ENCODE results near the gene CCL21. TPM values are rescaled to one million over a fixed set of nuclear protein-coding genes. Genes with fewer than 3 reads are reported as not detected.
"Not testable (repeated sequence)": the region's sequence is repeated elsewhere in the genome, so short reads cannot be mapped to it uniquely, and the experiment has no call there.

The CCL21 gene
- total and polyA plus RNA-seq, 8 donors: 39.1 to 212 (median 150) TPM

- no peak for TF ChIP-seq CTCF (IDR thresholded peaks at IDR 0.05)
- H3K4me1 ChIP-seq: no peaks in the 10 kb centered on the region
- H3K27ac ChIP-seq: no peak overlapping the region
- intact Hi-C loops (cut with DNase I): no loop called here
- no peak for ATAC-seq
- no peaks in the 10 kb centered on the region for H3K9me3 ChIP-seq
- DNase-seq: no peak
- H3K36me3 ChIP-seq: no peaks in the 10 kb centered on the region
- H3K4me3 ChIP-seq: no peak overlapping the region
- no peaks in the 10 kb centered on the region for H3K27me3 ChIP-seq
Measured at GRCh38 chr9:34734720-34735119, 24.8 kb upstream of the CCL21 start.

GRCh38 chr9:34732886-34733285 lies 22.9 kb upstream of the CCL21 start:
- Histone ChIP-seq H3K27ac (no peak overlapping the region), H3K9me3 (no peaks in the 10 kb centered on the region), H3K36me3 (no peaks in the 10 kb centered on the region), H3K27me3 (no peaks in the 10 kb centered on the region), H3K4me1 (no peaks in the 10 kb centered on the region), H3K4me3 (no peak overlapping the region)
- DNase-seq: no peak
- TF ChIP-seq CTCF (IDR thresholded peaks at IDR 0.05): no peak
- intact Hi-C loops (cut with DNase I): no loop called here
- ATAC-seq: no peak

GRCh38 chr9:34732478-34732877 lies 22.5 kb upstream of the CCL21 start:
- H3K27me3 ChIP-seq: no peaks in the 10 kb centered on the region
- intact Hi-C loops (cut with DNase I): no loop called here
- H3K9me3 ChIP-seq: no peaks in the 10 kb centered on the region
- no peaks in the 10 kb centered on the region for H3K4me1 ChIP-seq
- no peaks in the 10 kb centered on the region for H3K36me3 ChIP-seq
- no peak for DNase-seq
- ATAC-seq: no peak
- no peak for TF ChIP-seq CTCF (IDR thresholded peaks at IDR 0.05)
- no peak overlapping the region for H3K27ac ChIP-seq
- H3K4me3 ChIP-seq: no peak overlapping the region

GRCh38 chr9:34723141-34723540 lies 13.2 kb upstream of the CCL21 start:
- peaks cover 0 to 4% of the 10 kb centered on the region in 2 donors for H3K4me1 ChIP-seq
- DNase-seq (no peak), ATAC-seq (no peak)
- H3K27ac ChIP-seq: no peak overlapping the region
- intact Hi-C loops (cut with DNase I): no loop called here
- H3K9me3 ChIP-seq: no peaks in the 10 kb centered on the region
- H3K36me3 ChIP-seq: no peaks in the 10 kb centered on the region
- no peaks in the 10 kb centered on the region for H3K27me3 ChIP-seq
- TF ChIP-seq CTCF (IDR thresholded peaks at IDR 0.05): no peak
- H3K4me3 ChIP-seq: no peak overlapping the region

GRCh38 chr9:34719769-34720025 lies 9.8 kb upstream of the CCL21 start:
- intact Hi-C loops (cut with DNase I); H3K9me3 ChIP-seq; ATAC-seq; H3K4me1 ChIP-seq; H3K4me3 ChIP-seq; DNase-seq; H3K27ac ChIP-seq; H3K27me3 ChIP-seq; H3K36me3 ChIP-seq: not testable (repeated sequence)

- TF ChIP-seq CTCF (IDR thresholded peaks at IDR 0.05): no peak
- no peak overlapping the region for H3K4me3 ChIP-seq
- intact Hi-C loops (cut with DNase I): no loop called here
- H3K27me3 ChIP-seq: no peaks in the 10 kb centered on the region
- H3K36me3 ChIP-seq: no peaks in the 10 kb centered on the region
- peaks cover 0 to 8% of the 10 kb centered on the region in 2 donors for H3K4me1 ChIP-seq
- peak; percentile 29 for ATAC-seq
- DNase-seq: no peak
- no peaks in the 10 kb centered on the region for H3K9me3 ChIP-seq
- no peak overlapping the region for H3K27ac ChIP-seq
Measured at GRCh38 chr9:34719021-34719768, 9.3 kb upstream of the CCL21 start.
